CD4-positive, alpha-beta memory T cell (primary cell): Measurements from ENCODE around the gene SETD1A. TPM values are rescaled to one million over a fixed set of nuclear protein-coding genes. Genes with fewer than 3 reads are reported as not detected.

Experiments used
- CTCF ChIA-PET: fragments of 350-600 bp; sonication (Branson Sonifier 250); formaldehyde crosslinking; loops from one replicate; lab custom pipeline; 2021; ENCODE audit warnings: inconsistent platforms; ENCODE audit not compliant: partially characterized antibody; lab: Charles Lee
- POLR2A ChIA-PET: fragments of 350-600 bp; sonication (Branson Sonifier 250); formaldehyde crosslinking; loops from one replicate; lab custom pipeline; 2021; ENCODE audit not compliant: partially characterized antibody; lab: Charles Lee
- DNase-seq, 5 donors: peaks; one replicate each; pipeline versions ENCODE4 v3.0.0 to v3.0.0-alpha.2; 2020 to 2022; ENCODE audit warnings: mixed read lengths in 1 of 5
- H3K27ac ChIP-seq: one replicate; pipeline ENCODE4 v1.7.0; 2013; ENCODE audit warnings: low read depth, low read length
- H3K27me3 ChIP-seq: 2 replicates; pipeline ENCODE4 v1.7.0; 2013; ENCODE audit warnings: mild to moderate bottlenecking, low read length, moderate library complexity; ENCODE audit not compliant: insufficient read depth
- H3K36me3 ChIP-seq: 2 replicates; pipeline ENCODE4 v1.7.0; 2013; ENCODE audit warnings: mild to moderate bottlenecking, low read length, moderate library complexity; ENCODE audit not compliant: insufficient read depth
- H3K4me1 ChIP-seq: 2 replicates; pipeline ENCODE4 v1.7.0; 2013; ENCODE audit warnings: mild to moderate bottlenecking, low read length, moderate library complexity; ENCODE audit not compliant: insufficient read depth
- H3K4me3 ChIP-seq, 2 donors: one replicate each; pipeline ENCODE4 v1.7.0; 2013; ENCODE audit warnings: low read length in 2 of 2, mild to moderate bottlenecking in 1 of 2
- H3K9me3 ChIP-seq, 2 donors: one replicate each; pipeline ENCODE4 v1.7.0; 2013; ENCODE audit warnings: low read length in 2 of 2, control low read depth in 1 of 2; ENCODE audit not compliant: control insufficient read depth in 1 of 2
- H3K27ac Mint-ChIP-seq, 7 donors: one replicate each; pipeline ENCODE4 v1.8.0; 2020 to 2021; ENCODE audit warnings: mixed read lengths in 7 of 7, mild to moderate bottlenecking in 6 of 7, inconsistent platforms in 3 of 7, moderate library complexity in 3 of 7
- H3K27me3 Mint-ChIP-seq, 2 donors: one replicate each; pipeline ENCODE4 v1.8.0; 2020 to 2021; ENCODE audit warnings: mixed read lengths in 2 of 2
- H3K36me3 Mint-ChIP-seq, 2 donors: one replicate each; pipeline ENCODE4 v1.8.0; 2020 to 2021; ENCODE audit warnings: mixed read lengths in 2 of 2, inconsistent platforms in 1 of 2, mild to moderate bottlenecking in 1 of 2
- H3K4me1 Mint-ChIP-seq, 4 donors: one replicate each; pipeline ENCODE4 v1.8.0; 2020 to 2021; ENCODE audit warnings: mixed read lengths in 4 of 4, mild to moderate bottlenecking in 1 of 4
- H3K4me3 Mint-ChIP-seq, 8 donors: one replicate each; pipeline ENCODE4 v1.8.0; 2020 to 2021; ENCODE audit warnings: mixed read lengths in 8 of 8, mild to moderate bottlenecking in 7 of 8, moderate library complexity in 6 of 8, inconsistent platforms in 3 of 8
- H3K9me3 Mint-ChIP-seq, 8 donors: one replicate each; pipeline ENCODE4 v1.8.0; 2020 to 2021; ENCODE audit warnings: mixed read lengths in 8 of 8, mild to moderate bottlenecking in 5 of 8, inconsistent platforms in 3 of 8, moderate library complexity in 1 of 8
- intact Hi-C: fragments of 100-400 bp; cut with micrococcal nuclease; formaldehyde crosslinking; loops from one replicate; pipeline ENCODE4 v1.15.1; 2023
- polyA plus RNA-seq, 2 donors: library from polyadenylated mRNA; unstranded; fragments of 300-500 nt; fragmentation: Illumina TruSeq; gene quantifications; one replicate each; pipeline ENCODE4 v1.2.3, GENCODE V29; 2021
- total RNA-seq, 2 experiments: library from RNA; stranded (reverse); gene quantifications; one replicate each; pipeline ENCODE4 v1.2.3, GENCODE V29; 2021

The SETD1A gene
- total and polyA plus RNA-seq, 4 experiments from 2014 or later, result 5.6 to 33.2 (median 32.1) TPM; not detected in 1

- no peaks in the 10 kb centered on the region for H3K27me3 ChIP-seq
- no peaks in the 10 kb centered on the region for H3K36me3 ChIP-seq
- peaks cover 6% of the 10 kb centered on the region for H3K4me1 ChIP-seq
- Mint-ChIP-seq H3K27me3 (no peaks in the 10 kb centered on the region), H3K27ac (no peak overlapping the region), H3K9me3 (no peaks in the 10 kb centered on the region), H3K4me1 (no peaks in the 10 kb centered on the region), H3K36me3 (no peaks in the 10 kb centered on the region), H3K4me3 (no peak overlapping the region)
- no peak for DNase-seq
- POLR2A ChIA-PET, result no interaction called here
- intact Hi-C loops, result no loop called here
- H3K27ac ChIP-seq, result no peak overlapping the region
- H3K4me3 ChIP-seq, result no peak overlapping the region
- CTCF ChIA-PET, result interaction anchor here (0.6 kb wide), 1 partner anchor 37 kb away, joined by 5 read pairs; no protein-coding TSS in a partner anchor
- no peaks in the 10 kb centered on the region for H3K9me3 ChIP-seq
Observed at GRCh38 chr16:30989469-30990047, 32.0 kb downstream of the SETD1A start.

DNA sequence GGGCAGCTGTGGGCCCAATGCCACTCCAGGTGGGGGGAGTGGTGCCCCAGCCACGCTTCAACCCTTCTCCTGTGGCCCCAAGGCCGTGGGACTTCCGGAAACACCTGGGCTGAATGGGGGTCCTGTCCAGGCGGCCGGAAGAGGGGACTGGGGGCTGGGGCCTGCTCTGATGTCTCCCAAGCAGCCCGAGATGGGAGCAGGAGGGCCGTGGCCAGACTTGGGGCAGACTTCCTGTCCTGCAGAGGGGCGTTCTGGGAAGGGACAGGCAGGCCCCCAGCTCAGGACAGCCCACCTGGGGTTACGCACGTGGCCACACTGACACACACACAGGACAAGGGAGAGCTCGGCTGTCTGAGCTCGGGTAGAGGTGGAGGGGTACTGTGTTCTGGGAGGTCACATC lies 32.6 kb downstream of the SETD1A start:
- ChIA-PET CTCF (interaction anchor here (0.6 kb wide), 1 partner anchor 37 kb away, joined by 5 read pairs; no protein-coding TSS in a partner anchor), POLR2A (no interaction called here)
- DNase-seq, result no peak
- Mint-ChIP-seq H3K4me1 (no peaks in the 10 kb centered on the region), H3K27ac (no peak overlapping the region), H3K27me3 (no peaks in the 10 kb centered on the region), H3K9me3 (no peaks in the 10 kb centered on the region), H3K36me3 (no peaks in the 10 kb centered on the region), H3K4me3 (no peak overlapping the region)
- no peak overlapping the region for H3K27ac ChIP-seq
- intact Hi-C loops, result no loop called here
- H3K27me3 ChIP-seq, result no peaks in the 10 kb centered on the region
- no peaks in the 10 kb centered on the region for H3K9me3 ChIP-seq
- no peaks in the 10 kb centered on the region for H3K36me3 ChIP-seq
- H3K4me1 ChIP-seq, result peaks cover 2% of the 10 kb centered on the region
- H3K4me3 ChIP-seq, result no peak overlapping the region

DNA sequence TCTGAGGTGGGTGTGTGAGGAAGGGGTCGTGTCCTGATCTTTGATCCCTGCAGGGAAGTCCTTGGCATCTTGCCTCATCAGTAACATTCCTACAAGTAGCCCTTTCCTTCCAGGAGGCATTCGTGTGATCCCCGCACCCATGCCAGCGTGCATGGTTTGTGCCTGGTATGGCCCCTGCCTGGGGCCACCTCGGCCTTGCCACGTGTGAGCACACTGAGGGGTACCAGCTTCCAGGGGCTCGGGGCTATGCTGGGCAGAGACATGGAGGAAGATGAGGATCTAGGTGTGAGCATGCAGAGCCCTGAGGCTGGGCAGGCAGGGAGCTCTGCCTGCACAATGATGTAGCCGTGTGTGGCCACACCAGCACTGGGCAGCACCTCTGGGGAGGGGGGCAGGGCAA lies 33.5 kb downstream of the SETD1A start:
- H3K27ac ChIP-seq, result no peak overlapping the region
- H3K36me3 ChIP-seq, result no peaks in the 10 kb centered on the region
- no peaks in the 10 kb centered on the region for H3K9me3 Mint-ChIP-seq
- H3K4me3 Mint-ChIP-seq, result no peak overlapping the region
- H3K27me3 Mint-ChIP-seq, result no peaks in the 10 kb centered on the region
- no peaks in the 10 kb centered on the region for H3K4me1 ChIP-seq
- H3K27me3 ChIP-seq, result no peaks in the 10 kb centered on the region
- H3K4me3 ChIP-seq, result no peak overlapping the region
- H3K4me1 Mint-ChIP-seq, result peaks cover 0 to under 1% (median under 1%) of the 10 kb centered on the region in 4 donors
- intact Hi-C loops, result no loop called here
- CTCF ChIA-PET, result no interaction called here
- POLR2A ChIA-PET, result no interaction called here
- H3K36me3 Mint-ChIP-seq, result no peaks in the 10 kb centered on the region
- H3K27ac Mint-ChIP-seq, result no peak overlapping the region
- H3K9me3 ChIP-seq, result no peaks in the 10 kb centered on the region
- DNase-seq, result no peak

DNA sequence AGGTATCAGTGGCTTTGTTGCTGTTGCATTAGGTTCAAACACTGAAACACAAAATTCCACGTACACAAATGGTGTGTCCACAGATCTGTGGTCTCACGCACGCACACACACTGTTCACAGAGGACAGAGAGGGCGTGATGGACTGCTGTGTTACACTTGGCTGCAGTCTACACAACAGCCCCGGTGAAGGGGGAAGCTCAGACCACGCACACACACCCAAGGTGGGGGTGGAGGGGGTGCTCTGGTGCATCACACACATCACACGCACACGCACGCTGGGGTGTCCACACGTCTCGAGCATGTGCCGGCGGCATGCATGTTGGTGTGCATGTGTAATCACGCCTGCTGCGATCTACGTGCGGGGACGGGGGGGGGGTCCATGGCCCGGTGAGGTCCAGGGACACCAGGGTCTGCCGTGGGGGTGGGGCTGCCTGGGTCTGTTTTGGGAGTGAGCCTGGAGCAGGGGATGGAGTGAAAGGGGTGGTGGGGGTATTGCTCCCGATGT lies 34.8 kb downstream of the SETD1A start:
- CTCF ChIA-PET, result no interaction called here
- H3K27ac Mint-ChIP-seq, result no peak overlapping the region

DNA sequence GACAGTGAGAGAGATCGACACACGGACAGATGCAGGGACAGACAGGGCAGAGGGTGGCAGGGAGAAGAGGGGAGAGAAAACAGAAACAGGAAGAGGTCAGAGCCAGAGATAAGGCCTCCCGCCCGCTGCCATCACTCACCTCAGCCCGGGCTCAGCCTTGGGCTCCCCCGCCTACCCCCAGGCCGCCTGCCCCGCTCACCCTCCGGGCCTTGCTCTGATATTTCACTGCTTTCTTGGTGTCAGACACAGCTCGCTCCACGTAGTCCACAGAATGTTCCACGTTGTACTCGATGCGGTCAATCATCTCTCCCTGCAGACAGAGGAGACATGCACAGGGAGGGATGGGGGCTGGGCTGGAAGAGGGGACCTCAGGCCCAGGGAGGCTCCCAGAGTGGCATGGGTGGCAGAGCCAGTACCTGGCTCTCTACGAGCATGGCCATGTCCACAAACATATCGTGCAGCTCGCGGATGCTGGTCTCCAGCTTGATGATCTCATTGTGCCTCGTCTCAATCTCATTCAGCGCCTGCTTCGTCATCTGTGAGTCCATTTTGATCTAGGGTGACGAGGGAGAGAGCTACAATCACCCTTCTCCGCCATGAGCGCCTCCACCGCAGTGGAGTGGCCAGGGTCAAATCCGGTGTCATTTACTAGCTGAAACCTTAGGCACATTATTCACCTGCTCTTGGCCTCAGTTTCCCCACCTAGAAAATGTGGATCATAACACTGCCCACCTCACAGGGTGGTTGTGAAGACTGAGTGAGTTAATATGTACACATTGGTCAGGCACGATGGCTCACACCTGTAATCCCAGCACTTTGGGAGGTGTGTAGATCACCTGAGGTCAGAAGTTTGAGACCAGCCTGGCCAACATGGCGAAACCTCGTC lies 35.6 kb downstream of the SETD1A start:
- Histone ChIP-seq H3K27ac (no peak overlapping the region), H3K36me3 (no peaks in the 10 kb centered on the region), H3K9me3 (no peaks in the 10 kb centered on the region), H3K27me3 (no peaks in the 10 kb centered on the region), H3K4me3 (no peak overlapping the region), H3K4me1 (peaks cover 11% of the 10 kb centered on the region)
- Mint-ChIP-seq H3K4me1 (peaks cover 2 to 6% (median 4%) of the 10 kb centered on the region in 4 donors), H3K36me3 (no peaks in the 10 kb centered on the region), H3K4me3 (no peak overlapping the region), H3K9me3 (no peaks in the 10 kb centered on the region), H3K27ac (no peak overlapping the region), H3K27me3 (no peaks in the 10 kb centered on the region)
- no peak for DNase-seq
- CTCF ChIA-PET, result interaction anchor here (0.9 to 1.2 kb wide), 3 partner anchors 8 to 51 kb away, joined by 3 to 4 read pairs (median 3); partner anchors contain the start of gene HSD3B7
- intact Hi-C loops, result no loop called here
- POLR2A ChIA-PET, result no interaction called here

More for the DNA sequence above, 34.8 kb downstream of the SETD1A start:
- Mint-ChIP-seq H3K9me3 (no peaks in the 10 kb centered on the region), H3K27me3 (no peaks in the 10 kb centered on the region), H3K36me3 (no peaks in the 10 kb centered on the region), H3K4me3 (no peak overlapping the region), H3K4me1 (peaks cover 2 to 6% (median 4%) of the 10 kb centered on the region in 4 donors)
- Histone ChIP-seq H3K4me1 (peaks cover 8% of the 10 kb centered on the region), H3K27ac (no peak overlapping the region), H3K36me3 (no peaks in the 10 kb centered on the region), H3K9me3 (no peaks in the 10 kb centered on the region), H3K27me3 (no peaks in the 10 kb centered on the region), H3K4me3 (no peak overlapping the region)
- intact Hi-C loops, result no loop called here
- POLR2A ChIA-PET, result no interaction called here
- DNase-seq, result no peak

DNA sequence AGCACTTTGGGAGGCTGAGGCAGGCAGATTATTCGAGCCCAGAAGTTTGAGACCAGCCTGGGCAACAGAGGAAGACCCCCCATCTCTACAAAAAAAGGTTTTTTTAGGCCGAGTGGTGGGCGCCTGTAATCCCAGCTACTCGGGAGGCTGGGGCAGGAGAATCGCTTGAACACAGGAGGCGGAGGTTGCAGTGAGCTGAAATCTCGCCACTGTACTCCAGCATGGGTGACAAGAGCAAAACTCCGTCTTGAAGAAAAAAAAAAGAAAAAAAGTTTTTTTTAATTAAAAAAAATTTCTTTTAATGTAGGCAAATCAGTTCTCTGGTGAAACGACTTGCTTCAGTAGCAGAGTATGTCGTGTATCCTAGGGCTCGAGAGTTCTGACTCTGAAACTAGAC lies 38.4 kb downstream of the SETD1A start:
- H3K36me3 Mint-ChIP-seq, result no peaks in the 10 kb centered on the region
- no peak for DNase-seq
- POLR2A ChIA-PET, result interaction anchor here (1.3 to 1.5 kb wide), 2 partner anchors 10 to 146 kb away, joined by 4 to 5 read pairs; no protein-coding TSS in a partner anchor

More for the DNA sequence above, 38.4 kb downstream of the SETD1A start:
- CTCF ChIA-PET, result interaction anchor here (1.3 to 1.8 kb wide), 2 partner anchors 10 to 146 kb away, joined by 3 to 4 read pairs; no protein-coding TSS in a partner anchor
- H3K36me3 ChIP-seq, result no peaks in the 10 kb centered on the region
- Mint-ChIP-seq H3K4me1 (peaks cover 2 to 6% (median 4%) of the 10 kb centered on the region in 4 donors), H3K27ac (peak overlapping the region in 2 of 7 donors; percentile 50 to 80), H3K9me3 (no peaks in the 10 kb centered on the region), H3K27me3 (no peaks in the 10 kb centered on the region), H3K4me3 (peak overlapping the region in 7 of 8 donors; percentile 11 to 81 (median 49))
- H3K4me1 ChIP-seq, result peaks cover 11% of the 10 kb centered on the region
- H3K27ac ChIP-seq, result no peak overlapping the region
- no peak overlapping the region for H3K4me3 ChIP-seq
- H3K27me3 ChIP-seq, result no peaks in the 10 kb centered on the region
- intact Hi-C loops, result loop anchor here (5.0 kb wide), 1 partner anchor 39 kb away; the partner anchor contains the start of gene SETD1A
- no peaks in the 10 kb centered on the region for H3K9me3 ChIP-seq
